Germinal center (tissue), 1 donor: ENCODE data around the gene CALCB.
A peak's percentile ranks its signal among the peaks of the same experiment; 100 is the strongest.
"Not testable (repeated sequence)": the region's sequence is repeated elsewhere in the genome, so short reads cannot be mapped to it uniquely, and the experiment has no call there.

Experiments
- DNase-seq: peaks from one replicate; pipeline ENCODE4 v3.0.0; 2012; ENCODE audit warnings: mixed read lengths, low spot score

Gene CALCB

DNA sequence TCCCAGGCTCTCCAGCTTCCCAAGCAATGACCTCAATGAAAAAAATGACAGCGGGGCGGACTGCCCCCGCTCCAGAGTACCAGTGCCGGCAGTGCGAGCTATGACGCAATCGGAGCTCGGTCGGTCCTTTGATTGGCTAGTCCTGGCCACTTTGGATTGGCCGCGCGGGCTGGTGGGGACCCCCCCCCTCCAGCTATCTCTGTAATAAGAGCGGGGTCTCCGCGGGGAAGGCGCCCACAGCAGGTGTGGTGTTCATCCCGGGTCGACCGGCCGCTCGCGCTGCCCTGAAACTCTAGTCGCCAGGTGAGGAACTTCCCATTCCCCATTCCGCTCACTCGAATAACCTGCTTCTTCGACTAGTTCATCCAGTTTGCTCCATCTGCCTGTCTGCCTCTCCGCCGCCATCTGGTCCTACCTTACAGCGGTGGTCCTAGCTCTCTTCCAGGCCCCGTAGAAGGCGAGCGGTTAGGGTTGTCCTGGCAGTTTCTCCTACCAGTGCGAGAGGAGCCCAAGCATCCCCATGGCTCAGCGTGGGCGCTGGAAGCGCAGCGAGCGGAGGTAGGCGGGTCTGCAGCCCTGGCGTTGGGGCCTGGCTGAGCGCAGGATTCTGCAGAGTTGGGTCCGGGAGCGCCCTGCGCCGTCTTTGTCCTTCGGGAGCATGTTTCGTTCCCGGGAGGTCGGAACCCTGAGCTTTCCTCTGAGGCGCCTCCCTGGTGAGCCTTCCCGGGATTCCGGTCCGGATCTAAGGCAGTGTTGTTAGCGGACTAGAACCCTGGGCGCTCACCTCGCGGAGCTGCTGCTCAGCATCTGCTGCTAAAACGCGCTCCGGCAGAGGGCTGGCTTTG lies at the start of gene CALCB:
CALCB (plus strand) TSS at position 233 of the 845 bp plus-strand sequence. CDS start 1,126 bp downstream, outside the sequence.
- DNase-seq, result peak; percentile 12

DNA sequence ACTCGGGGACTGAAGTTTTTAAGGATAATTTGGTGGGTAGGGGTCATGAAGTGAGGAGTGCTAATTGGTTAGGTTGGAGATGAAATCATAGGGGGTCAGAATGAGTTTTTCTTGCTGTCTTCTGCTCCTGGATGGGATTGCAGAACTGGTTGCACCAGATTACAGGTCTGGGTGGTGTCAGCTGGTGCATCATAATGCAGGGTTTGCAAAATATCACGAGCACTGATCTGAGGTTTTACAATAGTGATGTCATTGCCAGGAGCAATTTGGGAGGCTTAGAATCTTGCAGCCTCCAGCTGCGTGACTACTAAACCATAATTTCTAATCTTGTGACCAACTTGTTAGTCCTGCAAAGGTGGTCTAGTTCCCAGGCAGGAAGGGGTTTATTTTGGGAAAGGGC lies 46.4 kb upstream of the CALCB start:
- no peak for DNase-seq

DNA sequence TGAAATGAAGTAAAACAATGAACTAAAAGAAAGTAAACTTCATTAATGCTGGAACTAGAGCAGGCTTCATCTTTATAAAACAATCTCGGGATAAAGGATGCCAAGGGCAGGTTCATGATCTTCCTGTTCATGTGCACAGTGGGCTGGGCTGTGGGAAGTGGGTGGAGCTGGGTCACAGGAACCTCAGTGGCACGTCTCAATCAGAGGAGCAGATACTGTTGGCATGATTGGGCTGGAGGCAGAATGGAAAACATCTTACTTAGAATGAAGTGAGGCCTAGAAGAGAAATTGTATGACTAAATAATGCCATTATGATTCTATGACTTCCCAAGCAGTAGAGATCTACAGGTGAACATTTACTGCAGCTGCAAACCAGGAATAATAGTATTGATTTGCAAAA lies 45.4 kb upstream of the CALCB start:
- DNase-seq, result no peak

GRCh38 chr11:15028379-15028778 lies 45.0 kb upstream of the CALCB start:
- no peak for DNase-seq

GRCh38 chr11:15031945-15032344 lies 41.4 kb upstream of the CALCB start:
- DNase-seq, result not testable (repeated sequence)

DNA sequence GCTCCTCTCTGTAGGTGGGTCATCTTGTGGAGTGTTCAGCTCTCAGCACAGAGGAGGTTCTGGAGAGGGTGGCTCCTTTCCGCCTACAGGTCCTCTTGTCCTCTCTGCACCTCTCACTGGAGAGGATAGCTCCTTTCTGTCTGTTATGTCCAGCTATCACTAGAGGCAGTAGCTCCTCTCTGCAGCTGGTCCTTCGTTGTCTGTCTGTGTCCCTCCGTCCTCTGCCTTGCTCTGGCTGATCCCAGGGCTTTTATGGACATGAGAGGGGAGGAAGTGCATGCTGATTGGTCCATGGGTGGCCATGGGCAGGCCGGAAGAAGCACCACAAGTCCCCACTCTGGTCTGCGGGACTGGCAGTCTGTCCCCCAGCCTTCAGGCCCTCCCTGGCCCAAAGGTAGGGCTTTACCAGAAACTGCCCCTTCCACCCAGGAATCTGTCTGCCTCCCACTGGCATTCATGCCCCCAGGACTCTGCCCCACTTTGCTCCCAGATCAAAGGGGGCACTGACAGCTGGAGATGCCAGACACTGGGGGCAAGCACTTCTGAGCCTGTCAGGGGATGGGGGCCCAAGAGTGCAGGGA lies 38.6 kb upstream of the CALCB start:
- DNase-seq, result no peak

- no peak for DNase-seq
Measured at GRCh38 chr11:15035283-15035682, 38.1 kb upstream of the CALCB start.

DNA sequence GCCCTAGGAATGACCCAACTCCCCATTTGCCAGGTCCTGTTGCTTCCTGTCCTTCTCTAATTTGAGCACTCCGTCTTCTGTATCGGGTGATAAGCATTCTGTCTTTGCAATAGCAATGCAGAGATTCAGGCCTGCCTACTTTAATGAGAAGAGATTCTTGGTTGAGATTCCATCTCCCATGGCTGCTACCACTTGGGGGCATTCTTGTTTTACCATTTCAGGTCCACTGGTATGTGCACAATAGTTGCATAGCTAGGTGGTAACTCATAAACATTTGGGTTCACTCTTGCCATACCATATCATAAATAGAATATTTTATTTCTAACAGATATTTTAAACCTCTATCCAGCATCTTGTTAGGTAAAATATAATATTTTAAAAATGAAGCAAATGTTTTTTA lies 34.4 kb upstream of the CALCB start:
- no peak for DNase-seq

DNA sequence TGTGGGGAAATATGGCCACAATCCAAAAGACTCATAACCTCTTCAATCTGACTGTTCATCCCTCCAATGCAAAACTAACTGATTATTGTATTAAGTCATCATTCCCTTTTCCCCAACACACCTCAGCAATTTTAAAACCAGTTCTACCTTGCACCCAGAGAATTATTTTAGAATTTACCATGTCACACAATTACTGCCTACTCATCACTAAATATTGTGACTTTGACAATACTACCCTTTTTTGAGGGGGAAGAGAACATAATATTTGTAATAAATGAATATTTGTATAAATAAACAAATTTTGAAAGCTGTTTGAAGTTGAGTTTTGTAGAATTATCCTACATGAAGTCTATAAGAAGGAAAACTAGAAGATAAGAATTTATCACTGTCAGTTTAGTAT lies 28.2 kb upstream of the CALCB start:
- no peak for DNase-seq

GRCh38 chr11:15045891-15046290 lies 27.5 kb upstream of the CALCB start:
- no peak for DNase-seq

GRCh38 chr11:15046673-15047072 lies 26.7 kb upstream of the CALCB start:
- not testable (repeated sequence) for DNase-seq

DNA sequence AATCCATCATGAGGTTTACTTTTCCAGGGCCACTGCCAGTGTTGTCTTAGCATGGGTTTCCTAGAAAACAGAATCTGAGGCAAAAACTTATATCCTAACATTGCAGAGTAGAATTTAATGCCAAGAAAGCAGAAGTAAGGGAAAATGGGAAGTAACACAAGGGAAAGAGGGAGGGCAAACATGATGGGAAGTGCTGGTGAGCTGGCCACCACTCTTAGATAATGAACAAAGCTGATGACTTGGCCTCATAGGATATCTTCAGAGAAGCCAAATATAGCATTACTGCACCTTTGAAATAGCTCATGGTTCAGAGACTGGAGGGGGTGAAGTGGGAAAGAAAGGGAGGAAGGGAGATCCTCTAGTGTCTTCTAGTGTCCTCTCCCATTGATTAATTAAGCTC lies 24.8 kb upstream of the CALCB start:
- DNase-seq, result no peak

- DNase-seq, result no peak
Measured at GRCh38 chr11:15053191-15053685, 20.2 kb upstream of the CALCB start.

- no peak for DNase-seq
Measured at GRCh38 chr11:15055620-15056356, 17.6 kb upstream of the CALCB start.

DNA sequence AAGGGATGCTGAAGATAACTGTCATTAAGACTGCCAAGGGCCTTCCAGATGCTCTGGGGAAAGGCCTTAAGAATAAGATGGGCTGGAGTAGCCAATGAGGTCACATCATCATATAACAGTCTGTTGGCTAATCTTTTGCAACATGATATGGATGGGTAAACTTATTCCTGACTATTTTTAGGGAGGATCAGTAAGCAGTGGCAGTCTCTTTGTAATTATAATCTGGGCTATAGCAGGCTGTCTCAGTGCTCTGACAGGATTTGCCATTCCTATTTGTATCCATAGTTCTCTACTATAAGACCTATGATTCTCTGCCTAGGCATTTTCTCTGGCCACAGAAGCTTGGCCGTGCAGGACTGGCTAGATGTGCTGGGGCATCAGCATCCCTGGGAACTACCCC lies 16.1 kb upstream of the CALCB start:
- no peak for DNase-seq

- no peak for DNase-seq
Measured at GRCh38 chr11:15059132-15059915, 14.1 kb upstream of the CALCB start.

DNA sequence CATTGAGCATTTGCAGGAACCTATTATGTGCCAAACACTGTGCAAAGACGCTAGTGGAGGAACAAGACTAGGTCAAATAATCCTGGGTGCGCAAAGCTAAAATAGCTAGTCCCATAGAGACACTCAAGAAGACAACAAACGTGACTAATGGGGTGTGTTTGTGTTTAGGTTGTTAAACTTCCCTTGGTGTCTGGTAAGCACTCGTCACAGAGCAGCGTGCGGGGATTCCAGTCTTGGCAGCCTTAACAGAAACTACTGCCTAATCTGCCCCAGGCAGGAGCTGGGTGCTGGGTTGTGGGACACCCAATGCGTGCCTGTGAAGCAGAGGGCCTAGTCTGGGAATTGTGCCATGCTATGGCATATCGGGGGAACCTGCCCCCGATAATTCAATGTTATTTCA lies 10.8 kb upstream of the CALCB start:
- no peak for DNase-seq

- not testable (repeated sequence) for DNase-seq
Measured at GRCh38 chr11:15069751-15070150, 3.6 kb upstream of the CALCB start.

- no peak for DNase-seq
Measured at GRCh38 chr11:15071556-15072255, 1.7 kb upstream of the CALCB start.

- no peak for DNase-seq
Measured at GRCh38 chr11:15072551-15073143, 746 bp upstream of the CALCB start.
